Liver (tissue), 9 donors: ENCODE results near the gene GAD2. TPM values are rescaled to one million over a fixed set of nuclear protein-coding genes. Genes with fewer than 3 reads are reported as not detected.

Experiments used
- DNase-seq: peaks from one replicate; pipeline ENCODE4 v3.0.0-alpha.2; 2017; ENCODE audit warnings: low spot score
- H3K27ac ChIP-seq, 2 donors: one replicate each; pipeline ENCODE4 v1.7.0; 2013; ENCODE audit warnings: inconsistent platforms in 2 of 2, low read length in 2 of 2, control low read depth in 1 of 2, low read depth in 1 of 2, mild to moderate bottlenecking in 1 of 2
- H3K27me3 ChIP-seq, 4 donors: one replicate each; pipeline versions ENCODE4 v1.6.1 to v1.7.0; 2013; ENCODE audit warnings: low read length in 3 of 4, inconsistent platforms in 1 of 4, mild to moderate bottlenecking in 1 of 4, moderate library complexity in 1 of 4; ENCODE audit not compliant: control insufficient read depth in 4 of 4, insufficient read depth in 4 of 4
- H3K36me3 ChIP-seq, 4 donors: one replicate each; pipeline versions ENCODE4 v1.6.1 to v1.7.0; 2013; ENCODE audit warnings: low read length in 3 of 4, mild to moderate bottlenecking in 3 of 4, low read depth in 1 of 4, moderate library complexity in 1 of 4; ENCODE audit not compliant: control insufficient read depth in 4 of 4, insufficient read depth in 3 of 4
- H3K4me1 ChIP-seq, 4 donors: one replicate each; pipeline versions ENCODE4 v1.6.1 to v1.7.0; 2013; ENCODE audit warnings: low read length in 3 of 4, mild to moderate bottlenecking in 3 of 4, moderate library complexity in 1 of 4; ENCODE audit not compliant: control insufficient read depth in 4 of 4, insufficient read depth in 4 of 4
- H3K4me3 ChIP-seq, 3 donors: one replicate each; pipeline versions ENCODE4 v1.6.1 to v1.7.0; 2013; ENCODE audit warnings: low read length in 3 of 3, control low read depth in 1 of 3, low read depth in 1 of 3, mild to moderate bottlenecking in 1 of 3
- H3K9ac ChIP-seq, 2 donors: one replicate each; pipeline ENCODE4 v1.7.0; 2013; ENCODE audit warnings: low read length in 2 of 2, mild to moderate bottlenecking in 2 of 2, moderate library complexity in 2 of 2, control low read depth in 1 of 2, low read depth in 1 of 2
- H3K9me3 ChIP-seq, 4 donors: one replicate each; pipeline versions ENCODE4 v1.6.1 to v1.7.0; 2013; ENCODE audit warnings: low read length in 3 of 4; ENCODE audit not compliant: control insufficient read depth in 4 of 4
- CTCF ChIP-seq: fragments of 150-350 bp; IDR thresholded peaks from 2 replicates; pipeline ENCODE4 v1.5.1; 2017; ENCODE audit warnings: improper control_type of control experiment, low read depth, low read length; ENCODE audit not compliant: missing input control
- EGR1 ChIP-seq, 2 donors: IDR thresholded peaks; 2 replicates each; pipeline ENCODE4 v1.6.1; 2016 to 2018; ENCODE audit warnings: antibody characterized with exemption in 2 of 2, low read depth in 2 of 2
- FOXA1 ChIP-seq: IDR thresholded peaks from 2 replicates; pipeline ENCODE4 v1.6.1; 2016; ENCODE audit warnings: antibody characterized with exemption
- FOXA2 ChIP-seq: IDR thresholded peaks from 2 replicates; pipeline ENCODE4 v1.6.1; 2016; ENCODE audit warnings: antibody characterized with exemption
- GABPA ChIP-seq, 2 donors: IDR thresholded peaks in 1 of 2; conservative IDR thresholded peaks in 1 of 2; 2 replicates each; pipeline ENCODE4 v1.6.1; 2016; ENCODE audit warnings: antibody characterized with exemption in 2 of 2, mild to moderate bottlenecking in 1 of 2, moderate library complexity in 1 of 2
- HNF4A ChIP-seq, 2 donors: conservative IDR thresholded peaks; 2 replicates each; pipeline ENCODE4 v1.6.1; 2016; ENCODE audit warnings: antibody characterized with exemption in 2 of 2, mild to moderate bottlenecking in 2 of 2
- HNF4G ChIP-seq: IDR thresholded peaks from 2 replicates; pipeline ENCODE4 v1.6.1; 2016; ENCODE audit warnings: antibody characterized with exemption
- JUND ChIP-seq, 2 donors: IDR thresholded peaks; 2 replicates each; pipeline ENCODE4 v1.6.1; 2016; ENCODE audit warnings: antibody characterized with exemption in 2 of 2
- MAX ChIP-seq: IDR thresholded peaks from 2 replicates; pipeline ENCODE4 v1.6.1; 2016; ENCODE audit warnings: antibody characterized with exemption
- NR2F2 ChIP-seq: IDR thresholded peaks from 2 replicates; pipeline ENCODE4 v1.6.1; 2016; ENCODE audit warnings: antibody characterized with exemption
- RAD21 ChIP-seq, 2 donors: IDR thresholded peaks; 2 replicates each; pipeline ENCODE4 v1.6.1; 2016; ENCODE audit warnings: antibody characterized with exemption in 2 of 2, mild to moderate bottlenecking in 2 of 2
- REST ChIP-seq: IDR thresholded peaks from 2 replicates; pipeline ENCODE4 v1.6.1; 2016; ENCODE audit warnings: antibody characterized with exemption, mild to moderate bottlenecking
- RXRA ChIP-seq, 2 donors: IDR thresholded peaks; 2 replicates each; pipeline ENCODE4 v1.6.1; 2017 to 2018; ENCODE audit warnings: antibody characterized with exemption in 2 of 2, mild to moderate bottlenecking in 1 of 2
- SP1 ChIP-seq: IDR thresholded peaks from 2 replicates; pipeline ENCODE4 v1.6.1; 2018; ENCODE audit warnings: antibody characterized with exemption, mild to moderate bottlenecking
- TAF1 ChIP-seq: conservative IDR thresholded peaks from 2 replicates; pipeline ENCODE4 v1.6.1; 2016; ENCODE audit warnings: antibody characterized with exemption, mild to moderate bottlenecking
- YY1 ChIP-seq: IDR thresholded peaks from 2 replicates; pipeline ENCODE4 v1.6.1; 2016; ENCODE audit warnings: antibody characterized with exemption, mild to moderate bottlenecking
- WGBS: extraction: QIAGEN DNeasy Blood & Tissue Kit; methylation state at CpG from one replicate; pipeline ENCODE4 v1.1.7; 2013; 5-methylcytosine and 5-hydroxymethylcytosine counted together
- polyA plus RNA-seq, 2 donors: library from polyadenylated mRNA; stranded (reverse) in 1 of 2; unstranded in 1 of 2; fragments of 200-250 nt in 1 of 2; fragments of >200 nt in 1 of 2; fragmentation: Nextera tagmentation in 1 of 2; extraction: Ambion mirVana in 1 of 2; gene quantifications; one replicate each; pipeline versions ENCODE4 v1.2.1 to v1.2.3, GENCODE V29; 2013 to 2015
- total RNA-seq, 2 donors: library from RNA; depleted of rRNA; stranded (reverse); fragments of >200 nt; gene quantifications; one replicate each; pipeline ENCODE4 v1.2.3, GENCODE V29; 2014
- TF ChIP-seq, protein P1 (sequence below): IDR thresholded peaks from 2 replicates; pipeline ENCODE4 v1.6.1; 2016; ENCODE audit warnings: antibody characterized with exemption
- TF ChIP-seq, protein P2 (sequence below): IDR thresholded peaks from 2 replicates; pipeline ENCODE4 v1.6.1; 2016; ENCODE audit warnings: antibody characterized with exemption
- donor health status: healthy.
- donor health status: healthy.
- donor health status: healthy.
- donor health status: healthy.
- donor health status: healthy.

GAD2 gene
- total and polyA plus RNA-seq, 4 donors: not detected

- no peak for DNase-seq
- TF ChIP-seq CTCF: no peak
- TF ChIP-seq FOXA1: no peak
- no peak for TF ChIP-seq RXRA (IDR thresholded peaks at IDR 0.05)
- TF ChIP-seq JUND (IDR thresholded peaks at IDR 0.05): no peak
- no peak for TF ChIP-seq NR2F2
- TF ChIP-seq FOXA2: no peak
- TF ChIP-seq MAX: no peak
- no peak for TF ChIP-seq GABPA (IDR thresholded peaks at IDR 0.05 in 1 of 2, conservative IDR thresholded peaks at IDR 0.05 in 1 of 2)
- no peak for TF ChIP-seq SP1
- TF ChIP-seq YY1: no peak
- TF ChIP-seq HNF4A (conservative IDR thresholded peaks at IDR 0.05): no peak
- no peak for TF ChIP-seq REST
- no peak for TF ChIP-seq EGR1 (IDR thresholded peaks at IDR 0.05; ENCODE audit: low read depth in 2 of 2)
- no peak for TF ChIP-seq HNF4G
- TF ChIP-seq, protein P1, sequence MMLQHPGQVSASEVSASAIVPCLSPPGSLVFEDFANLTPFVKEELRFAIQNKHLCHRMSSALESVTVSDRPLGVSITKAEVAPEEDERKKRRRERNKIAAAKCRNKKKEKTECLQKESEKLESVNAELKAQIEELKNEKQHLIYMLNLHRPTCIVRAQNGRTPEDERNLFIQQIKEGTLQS: no peak
- no peak for TF ChIP-seq TAF1
- TF ChIP-seq, protein P2, sequence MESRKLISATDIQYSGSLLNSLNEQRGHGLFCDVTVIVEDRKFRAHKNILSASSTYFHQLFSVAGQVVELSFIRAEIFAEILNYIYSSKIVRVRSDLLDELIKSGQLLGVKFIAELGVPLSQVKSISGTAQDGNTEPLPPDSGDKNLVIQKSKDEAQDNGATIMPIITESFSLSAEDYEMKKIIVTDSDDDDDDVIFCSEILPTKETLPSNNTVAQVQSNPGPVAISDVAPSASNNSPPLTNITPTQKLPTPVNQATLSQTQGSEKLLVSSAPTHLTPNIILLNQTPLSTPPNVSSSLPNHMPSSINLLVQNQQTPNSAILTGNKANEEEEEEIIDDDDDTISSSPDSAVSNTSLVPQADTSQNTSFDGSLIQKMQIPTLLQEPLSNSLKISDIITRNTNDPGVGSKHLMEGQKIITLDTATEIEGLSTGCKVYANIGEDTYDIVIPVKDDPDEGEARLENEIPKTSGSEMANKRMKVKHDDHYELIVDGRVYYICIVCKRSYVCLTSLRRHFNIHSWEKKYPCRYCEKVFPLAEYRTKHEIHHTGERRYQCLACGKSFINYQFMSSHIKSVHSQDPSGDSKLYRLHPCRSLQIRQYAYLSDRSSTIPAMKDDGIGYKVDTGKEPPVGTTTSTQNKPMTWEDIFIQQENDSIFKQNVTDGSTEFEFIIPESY: no peak
- no peak for TF ChIP-seq RAD21 (IDR thresholded peaks at IDR 0.05)
- Histone ChIP-seq H3K9me3 (no peaks in the 10 kb centered on the region), H3K36me3 (no peaks in the 10 kb centered on the region), H3K9ac (no peak overlapping the region), H3K27ac (no peak overlapping the region), H3K4me1 (no peaks in the 10 kb centered on the region), H3K4me3 (no peak overlapping the region), H3K27me3 (no peaks in the 10 kb centered on the region)
- 44% methylated on average over 5 of the region's 5 CpGs for WGBS
Observed at GRCh38 chr10:26242706-26243350, 26.3 kb downstream of the GAD2 start.
